Neural progenitor cell (in vitro differentiated cells): ENCODE data around the gene IFI27L2. TPM values are rescaled to one million over a fixed set of nuclear protein-coding genes. Genes with fewer than 3 reads are reported as not detected.
A peak's percentile ranks its signal among the peaks of the same experiment; 100 is the strongest.

Experiments used
- DNase-seq: peaks from one replicate; pipeline ENCODE4 v3.0.0-alpha.2; 2016; ENCODE audit warnings: low spot score
- H2AFZ ChIP-seq: fragments of 200-600 bp; sonication (generic); replicated peaks from 2 replicates; pipeline ENCODE4 v1.6.1; 2016; ENCODE audit warnings: antibody characterized with exemption
- H3F3A ChIP-seq: fragments of 200-600 bp; sonication (generic); 2 replicates; pipeline ENCODE4 v1.6.1; 2016; ENCODE audit warnings: antibody characterized with exemption, low read depth
- H3K27ac ChIP-seq: fragments of 200-600 bp; sonication (generic); 2 replicates; pipeline ENCODE4 v1.5.1; 2016; ENCODE audit warnings: mild to moderate bottlenecking
- H3K27me3 ChIP-seq: fragments of 200-600 bp; sonication (generic); 2 replicates; pipeline ENCODE4 v1.6.1; 2016; ENCODE audit warnings: mild to moderate bottlenecking, moderate library complexity
- H3K36me3 ChIP-seq: fragments of 200-600 bp; sonication (generic); 2 replicates; pipeline ENCODE4 v1.5.1; 2016
- H3K4me1 ChIP-seq: fragments of 200-600 bp; sonication (generic); 2 replicates; pipeline ENCODE4 v1.6.1; 2016; ENCODE audit warnings: mixed run types
- H3K4me2 ChIP-seq: fragments of 200-600 bp; sonication (generic); 2 replicates; pipeline ENCODE4 v1.6.1; 2016
- H3K4me3 ChIP-seq: fragments of 200-600 bp; sonication (generic); 2 replicates; pipeline ENCODE4 v1.5.1; 2016
- H3K79me2 ChIP-seq: fragments of 200-600 bp; sonication (generic); 2 replicates; pipeline ENCODE4 v1.6.1; 2016; ENCODE audit warnings: low read depth
- H3K9ac ChIP-seq: fragments of 200-600 bp; sonication (generic); 2 replicates; pipeline ENCODE4 v1.6.1; 2016
- H3K9me3 ChIP-seq: fragments of 200-600 bp; sonication (generic); 2 replicates; pipeline ENCODE4 v1.5.1; 2016; ENCODE audit warnings: low read depth
- H4K20me1 ChIP-seq: fragments of 200-600 bp; sonication (generic); 2 replicates; pipeline ENCODE4 v1.6.1; 2016; ENCODE audit warnings: low read depth
- H3K27ac Mint-ChIP-seq: 3 replicates; pipeline ENCODE4 v1.8.0; 2021; ENCODE audit warnings: mixed read lengths
- H3K27me3 Mint-ChIP-seq: 2 replicates; pipeline ENCODE4 v1.8.0; 2022; ENCODE audit warnings: low read depth, mild to moderate bottlenecking, inconsistent platforms, moderate library complexity, mixed read lengths; ENCODE audit not compliant: insufficient read depth
- H3K36me3 Mint-ChIP-seq: 3 replicates; pipeline ENCODE4 v1.8.0; 2021; ENCODE audit warnings: mixed read lengths
- H3K4me1 Mint-ChIP-seq: 3 replicates; pipeline ENCODE4 v1.8.0; 2021; ENCODE audit warnings: mixed read lengths
- H3K4me3 Mint-ChIP-seq: 3 replicates; pipeline ENCODE4 v1.8.0; 2021; ENCODE audit warnings: mild to moderate bottlenecking, moderate library complexity, mixed read lengths
- H3K9me3 Mint-ChIP-seq: 3 replicates; pipeline ENCODE4 v1.8.0; 2020; ENCODE audit warnings: mixed read lengths
- EZH2 ChIP-seq: fragments of 200-600 bp; sonication (generic); IDR thresholded peaks from 2 replicates; pipeline ENCODE4 v1.6.1; 2017; ENCODE audit warnings: antibody characterized with exemption, mild to moderate bottlenecking, moderate library complexity
- EZH2phosphoT487 ChIP-seq: fragments of 200-600 bp; sonication (generic); IDR thresholded peaks from 2 replicates; pipeline ENCODE4 v1.6.1; 2017; ENCODE audit warnings: antibody characterized with exemption
- total RNA-seq: library from RNA; depleted of rRNA; stranded (reverse); fragments of >200 nt; gene quantifications from 2 replicates; pipeline ENCODE4 v1.2.3, GENCODE V29; 2015; ENCODE audit warnings: low replicate concordance
- TF ChIP-seq, protein P1 (sequence below): fragments of 200-600 bp; sonication (generic); IDR thresholded peaks from 2 replicates; pipeline ENCODE4 v1.5.1; 2017; ENCODE audit warnings: antibody characterized with exemption, mild to moderate bottlenecking

IFI27L2 gene
- total RNA-seq, 1 donor from 2014 or later = 24.7 TPM

DNA sequence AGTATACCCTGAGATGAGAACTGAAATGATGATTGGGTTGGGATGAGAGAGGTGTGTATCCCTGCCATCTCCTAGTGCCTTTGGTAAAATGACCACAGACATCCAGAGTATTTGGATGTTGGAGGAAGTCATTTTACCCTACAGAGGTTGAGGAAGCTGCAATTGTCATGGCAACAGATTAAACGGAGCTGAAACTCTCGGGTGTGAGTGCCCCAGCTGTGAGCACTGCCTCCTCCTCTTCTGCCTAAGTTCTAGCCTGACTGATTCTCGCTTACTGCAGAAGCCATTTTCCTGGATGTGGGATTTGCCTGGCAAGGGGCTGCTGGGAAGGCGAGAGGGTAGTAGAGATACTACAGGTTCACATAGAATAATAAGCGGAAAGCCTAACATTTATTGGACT lies 34.4 kb upstream of the IFI27L2 start:
- no peak overlapping the region for H3K9ac ChIP-seq
- H3K4me2 ChIP-seq = no peak overlapping the region
- H3K27ac ChIP-seq = no peak overlapping the region
- Mint-ChIP-seq H3K4me3 (peak overlapping the region; percentile 48), H3K36me3 (no peaks in the 10 kb centered on the region), H3K9me3 (no peaks in the 10 kb centered on the region), H3K4me1 (peaks cover 32% of the 10 kb centered on the region), H3K27me3 (peaks cover 8% of the 10 kb centered on the region), H3K27ac (peak overlapping the region; percentile 88)
- H4K20me1 ChIP-seq = no peaks in the 10 kb centered on the region
- peak overlapping the region; percentile 21 for H2AFZ ChIP-seq
- H3F3A ChIP-seq = no peaks in the 10 kb centered on the region
- H3K4me1 ChIP-seq = peaks cover 16% of the 10 kb centered on the region
- no peaks in the 10 kb centered on the region for H3K9me3 ChIP-seq
- DNase-seq = peak; percentile 45
- no peak overlapping the region for H3K4me3 ChIP-seq
- H3K27me3 ChIP-seq = no peaks in the 10 kb centered on the region
- H3K36me3 ChIP-seq = no peaks in the 10 kb centered on the region
- no peaks in the 10 kb centered on the region for H3K79me2 ChIP-seq
- TF ChIP-seq, protein P1, sequence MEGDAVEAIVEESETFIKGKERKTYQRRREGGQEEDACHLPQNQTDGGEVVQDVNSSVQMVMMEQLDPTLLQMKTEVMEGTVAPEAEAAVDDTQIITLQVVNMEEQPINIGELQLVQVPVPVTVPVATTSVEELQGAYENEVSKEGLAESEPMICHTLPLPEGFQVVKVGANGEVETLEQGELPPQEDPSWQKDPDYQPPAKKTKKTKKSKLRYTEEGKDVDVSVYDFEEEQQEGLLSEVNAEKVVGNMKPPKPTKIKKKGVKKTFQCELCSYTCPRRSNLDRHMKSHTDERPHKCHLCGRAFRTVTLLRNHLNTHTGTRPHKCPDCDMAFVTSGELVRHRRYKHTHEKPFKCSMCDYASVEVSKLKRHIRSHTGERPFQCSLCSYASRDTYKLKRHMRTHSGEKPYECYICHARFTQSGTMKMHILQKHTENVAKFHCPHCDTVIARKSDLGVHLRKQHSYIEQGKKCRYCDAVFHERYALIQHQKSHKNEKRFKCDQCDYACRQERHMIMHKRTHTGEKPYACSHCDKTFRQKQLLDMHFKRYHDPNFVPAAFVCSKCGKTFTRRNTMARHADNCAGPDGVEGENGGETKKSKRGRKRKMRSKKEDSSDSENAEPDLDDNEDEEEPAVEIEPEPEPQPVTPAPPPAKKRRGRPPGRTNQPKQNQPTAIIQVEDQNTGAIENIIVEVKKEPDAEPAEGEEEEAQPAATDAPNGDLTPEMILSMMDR = no peak
- no peak for TF ChIP-seq EZH2
- no peak for TF ChIP-seq EZH2phosphoT487

DNA sequence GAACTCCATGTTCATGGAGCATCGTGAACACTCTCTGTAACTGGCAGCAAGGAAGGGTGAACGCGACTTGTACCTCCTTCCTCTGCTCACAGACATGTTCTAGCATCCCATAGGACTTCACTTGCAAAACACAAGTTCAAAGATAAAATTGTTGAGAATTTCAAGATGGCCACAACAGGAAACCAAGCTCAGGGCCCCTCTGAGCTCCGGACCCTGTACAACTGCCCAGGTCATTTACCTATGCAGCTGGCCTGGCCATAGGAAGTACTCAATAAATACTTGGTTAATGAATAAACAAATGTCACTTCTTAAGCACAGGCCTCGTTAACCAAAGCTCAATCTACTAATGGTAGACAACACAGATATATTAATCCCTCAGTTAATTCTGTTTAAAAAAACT lies 33.1 kb upstream of the IFI27L2 start:
- Mint-ChIP-seq H3K27me3 (peaks cover 8% of the 10 kb centered on the region), H3K4me3 (no peak overlapping the region), H3K4me1 (peaks cover 41% of the 10 kb centered on the region), H3K27ac (no peak overlapping the region), H3K36me3 (no peaks in the 10 kb centered on the region), H3K9me3 (no peaks in the 10 kb centered on the region)
- H3F3A ChIP-seq = no peaks in the 10 kb centered on the region
- no peak overlapping the region for H3K27ac ChIP-seq
- no peaks in the 10 kb centered on the region for H3K36me3 ChIP-seq
- H3K27me3 ChIP-seq = no peaks in the 10 kb centered on the region
- H2AFZ ChIP-seq = no peak overlapping the region
- no peak for TF ChIP-seq EZH2
- TF ChIP-seq, protein P1 = no peak
- no peak for TF ChIP-seq EZH2phosphoT487
- peaks cover 16% of the 10 kb centered on the region for H3K4me1 ChIP-seq
- no peak overlapping the region for H3K4me3 ChIP-seq
- no peak overlapping the region for H3K4me2 ChIP-seq
- DNase-seq = no peak
- H3K9me3 ChIP-seq = no peaks in the 10 kb centered on the region
- no peaks in the 10 kb centered on the region for H4K20me1 ChIP-seq
- no peak overlapping the region for H3K9ac ChIP-seq
- H3K79me2 ChIP-seq = no peaks in the 10 kb centered on the region

DNA sequence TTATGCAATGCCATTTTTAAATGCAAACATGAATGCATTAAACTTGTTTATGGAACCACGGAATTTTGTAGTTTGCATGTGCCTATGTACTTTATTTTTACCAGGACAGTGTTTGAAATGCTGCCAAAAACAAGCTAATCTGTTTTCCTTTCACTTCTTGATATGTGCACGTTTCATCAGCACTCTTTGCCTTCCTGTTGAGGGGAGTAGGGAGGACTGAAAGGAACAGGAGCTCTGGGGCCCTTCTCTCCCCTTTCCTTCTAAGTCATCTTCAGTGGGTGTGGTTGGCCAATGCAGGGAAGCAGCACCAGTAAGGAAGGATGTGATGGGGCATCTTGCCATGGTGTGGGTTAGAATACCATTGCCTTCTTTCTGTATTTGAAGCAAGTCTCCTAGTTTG lies 32.6 kb upstream of the IFI27L2 start:
- Histone ChIP-seq H3K9ac (no peak overlapping the region), H3K9me3 (no peaks in the 10 kb centered on the region), H3K4me2 (no peak overlapping the region), H3K36me3 (no peaks in the 10 kb centered on the region), H3K4me3 (no peak overlapping the region), H4K20me1 (no peaks in the 10 kb centered on the region), H2AFZ (no peak overlapping the region), H3F3A (no peaks in the 10 kb centered on the region), H3K4me1 (peaks cover 16% of the 10 kb centered on the region), H3K27ac (no peak overlapping the region), H3K79me2 (no peaks in the 10 kb centered on the region), H3K27me3 (no peaks in the 10 kb centered on the region)
- no peak for TF ChIP-seq EZH2
- TF ChIP-seq EZH2phosphoT487 = no peak
- no peak overlapping the region for H3K4me3 Mint-ChIP-seq
- H3K27ac Mint-ChIP-seq = no peak overlapping the region
- DNase-seq = no peak
- H3K4me1 Mint-ChIP-seq = peaks cover 46% of the 10 kb centered on the region
- H3K9me3 Mint-ChIP-seq = peaks cover 2% of the 10 kb centered on the region
- H3K36me3 Mint-ChIP-seq = no peaks in the 10 kb centered on the region
- H3K27me3 Mint-ChIP-seq = peaks cover 8% of the 10 kb centered on the region

DNA sequence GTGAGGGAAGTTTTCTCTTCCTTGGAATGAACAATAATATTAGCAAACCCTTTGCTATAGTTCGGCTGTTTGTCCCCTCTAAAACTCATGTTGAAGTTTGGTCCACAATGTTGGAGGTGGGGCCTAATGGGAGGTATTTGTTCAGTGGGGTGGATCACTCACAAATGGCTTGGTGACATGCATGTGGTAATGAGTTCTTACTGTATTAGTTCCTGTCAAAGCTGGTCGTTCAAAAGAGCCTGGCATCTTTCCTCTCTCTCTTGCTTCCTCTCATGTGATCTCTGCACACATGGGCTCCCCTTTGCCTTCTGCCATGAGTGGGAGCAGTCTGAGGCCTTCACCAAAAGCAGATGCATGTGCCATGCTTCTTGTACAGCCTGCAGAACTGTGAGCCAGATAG lies 31.7 kb upstream of the IFI27L2 start:
- Histone ChIP-seq H3K27ac (no peak overlapping the region), H2AFZ (no peak overlapping the region), H4K20me1 (no peaks in the 10 kb centered on the region), H3K4me3 (no peak overlapping the region), H3K9me3 (no peaks in the 10 kb centered on the region), H3K4me2 (no peak overlapping the region), H3K79me2 (no peaks in the 10 kb centered on the region), H3K9ac (no peak overlapping the region), H3K36me3 (no peaks in the 10 kb centered on the region), H3K27me3 (no peaks in the 10 kb centered on the region), H3K4me1 (peaks cover 16% of the 10 kb centered on the region), H3F3A (no peaks in the 10 kb centered on the region)
- Mint-ChIP-seq H3K4me3 (no peak overlapping the region), H3K27ac (no peak overlapping the region), H3K27me3 (peaks cover 5% of the 10 kb centered on the region), H3K9me3 (peaks cover 5% of the 10 kb centered on the region), H3K4me1 (peaks cover 46% of the 10 kb centered on the region), H3K36me3 (no peaks in the 10 kb centered on the region)
- no peak for TF ChIP-seq EZH2
- TF ChIP-seq, protein P1 = no peak
- TF ChIP-seq EZH2phosphoT487 = no peak
- DNase-seq = no peak
